Lower leg skin (tissue), 3 donors: Measurements from ENCODE around the gene SETD4.

ENCODE experiments used
- CTCF ChIP-seq, 3 donors: fragments of 450-650 bp; IDR thresholded peaks; one replicate each; pipeline ENCODE4 v1.5.1; 2016; ENCODE audit warnings: antibody characterized with exemption in 3 of 3, mild to moderate bottlenecking in 3 of 3, moderate library complexity in 2 of 3
- POLR2A ChIP-seq, 2 donors: fragments of 450-650 bp; IDR thresholded peaks; one replicate each; pipeline ENCODE4 v1.6.1; 2016 to 2017; ENCODE audit warnings: antibody characterized with exemption in 2 of 2, mild to moderate bottlenecking in 1 of 2, moderate library complexity in 1 of 2

- TF ChIP-seq CTCF (IDR thresholded peaks at IDR 0.05) (no peak), POLR2A (IDR thresholded peaks at IDR 0.05) (no peak)
Measured at GRCh38 chr21:36073181-36073580, 12.9 kb upstream of the SETD4 start.
